Activated CD4-positive, alpha-beta T cell treated with anti-CD3 and anti-CD28 coated beads, Interleukin-2, amount 50 U/mL, for 24 hours (primary cell): ENCODE measurements around the gene MAP3K5.

ENCODE experiments used
- DNase-seq, 2 donors: peaks; one replicate each; pipeline ENCODE4 v3.0.0-alpha.2; 2020; ENCODE audit warnings: low read depth in 1 of 2, low spot score in 1 of 2

MAP3K5 gene

DNA sequence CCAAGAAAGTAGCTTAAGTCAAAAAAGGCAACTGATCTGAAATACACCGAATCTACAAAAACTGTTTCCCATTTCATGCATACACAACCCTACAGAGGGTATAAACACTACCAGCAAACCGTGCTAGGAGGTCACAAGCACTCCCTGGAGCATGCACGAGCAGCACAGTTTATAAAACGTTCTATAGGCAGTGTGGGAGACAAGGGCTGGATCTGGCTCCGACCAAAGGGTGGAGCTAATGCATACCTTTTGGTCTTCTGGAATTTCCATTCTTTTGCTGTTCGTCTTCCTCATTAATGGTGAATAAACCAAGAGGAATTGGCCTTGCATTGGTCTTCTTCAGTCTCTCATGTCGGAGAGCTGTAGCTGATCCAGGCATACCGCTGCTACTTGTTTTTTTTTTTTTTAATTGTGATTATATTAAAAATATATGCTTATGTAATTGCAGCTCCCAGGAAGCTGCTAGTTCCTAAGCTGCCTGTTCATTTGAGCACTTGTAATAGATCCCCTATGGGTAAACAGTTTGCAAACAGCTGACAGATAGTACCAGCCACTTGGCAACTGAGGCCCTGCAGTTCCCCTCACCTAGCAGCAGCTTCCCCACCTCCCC is 266.6 kb downstream of the MAP3K5 start:
- no peak for DNase-seq

DNA sequence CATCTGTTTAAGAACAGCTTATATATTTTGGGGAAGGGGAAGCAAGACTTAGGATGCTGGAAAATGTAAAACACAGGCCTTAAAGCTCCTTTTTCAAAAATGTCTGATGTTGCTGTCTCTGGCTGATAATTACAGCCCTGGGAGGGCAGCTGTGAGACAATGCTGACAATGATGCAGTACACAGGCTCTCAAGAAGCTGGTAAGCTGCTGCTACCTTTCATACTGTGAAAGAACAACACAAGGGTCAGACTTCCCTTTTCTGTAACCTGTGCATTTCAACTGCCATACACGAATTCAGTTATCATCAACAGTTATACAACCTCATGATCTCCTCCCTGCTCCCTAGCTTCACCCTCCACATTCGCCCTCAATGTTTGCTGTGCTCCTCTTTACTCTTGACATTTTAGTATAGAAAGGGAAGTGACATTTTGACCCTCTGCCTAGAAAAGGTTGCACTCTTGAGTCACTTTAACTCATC is 267.3 kb downstream of the MAP3K5 start:
- no peak for DNase-seq

DNA sequence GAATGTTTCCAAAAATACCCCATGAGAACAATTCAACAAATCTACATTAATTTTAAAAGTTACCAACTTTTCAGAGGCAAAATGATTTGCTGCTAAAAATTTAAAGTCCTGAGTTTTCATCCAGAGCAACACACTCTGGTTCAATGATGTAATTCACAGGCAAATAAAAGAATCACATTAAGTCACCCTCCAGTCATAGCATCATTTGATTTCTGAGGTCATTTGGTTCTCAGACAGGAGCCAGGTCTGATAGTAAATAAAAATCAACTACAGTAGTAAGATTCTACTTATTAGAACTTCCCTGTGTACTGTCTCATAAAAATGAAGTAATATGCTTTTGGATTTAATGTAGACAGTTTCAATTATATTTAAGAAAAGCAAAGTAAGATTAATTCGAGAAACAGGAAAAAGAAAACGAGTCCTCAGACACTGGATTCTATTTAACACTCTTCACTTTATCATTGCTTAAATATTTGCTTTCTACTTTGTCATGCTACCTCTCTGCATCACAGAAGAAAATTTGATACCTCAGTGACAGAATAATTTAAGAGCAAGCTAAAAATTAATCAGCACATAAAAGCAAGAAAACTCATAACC is 267.8 kb downstream of the MAP3K5 start:
- DNase-seq: no peak

DNA sequence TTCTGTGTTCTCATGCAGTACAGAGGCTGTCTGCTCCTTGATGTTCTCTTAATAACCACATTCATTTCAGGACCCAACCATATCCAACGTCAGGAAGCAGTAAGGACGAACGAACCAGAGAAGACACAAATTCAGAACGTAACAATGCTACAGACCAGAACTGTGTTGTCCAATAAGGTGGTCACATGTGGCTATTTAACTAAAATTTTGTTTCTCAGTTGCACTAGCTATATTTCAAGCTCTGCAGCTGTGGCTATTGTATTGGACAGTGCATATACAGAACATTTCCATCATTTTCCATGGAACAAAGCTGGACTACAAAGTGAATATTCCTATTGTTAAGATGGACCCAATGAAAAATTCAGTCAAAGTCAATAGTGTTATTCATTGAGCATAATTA is 269.1 kb downstream of the MAP3K5 start:
- DNase-seq: no peak

DNA sequence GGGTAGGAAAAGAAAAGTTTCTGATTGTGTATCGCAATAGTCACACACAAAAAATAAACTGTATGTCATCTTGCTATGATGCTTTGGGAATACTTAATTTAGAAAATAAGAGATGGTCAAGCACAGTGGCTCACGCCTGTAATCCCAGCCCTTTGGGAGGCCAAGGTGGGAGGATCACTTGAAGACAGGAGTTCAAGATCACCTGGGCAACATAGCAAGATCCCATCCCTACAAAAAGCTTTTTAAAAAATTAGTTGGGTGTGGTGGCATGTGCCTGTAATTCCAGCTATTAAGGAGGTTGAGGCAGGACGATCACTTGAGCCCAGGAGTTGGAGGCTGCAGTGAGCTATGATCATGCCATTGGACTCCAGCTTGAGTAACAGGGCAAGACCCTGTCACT is 269.6 kb downstream of the MAP3K5 start:
- DNase-seq: no peak

DNA sequence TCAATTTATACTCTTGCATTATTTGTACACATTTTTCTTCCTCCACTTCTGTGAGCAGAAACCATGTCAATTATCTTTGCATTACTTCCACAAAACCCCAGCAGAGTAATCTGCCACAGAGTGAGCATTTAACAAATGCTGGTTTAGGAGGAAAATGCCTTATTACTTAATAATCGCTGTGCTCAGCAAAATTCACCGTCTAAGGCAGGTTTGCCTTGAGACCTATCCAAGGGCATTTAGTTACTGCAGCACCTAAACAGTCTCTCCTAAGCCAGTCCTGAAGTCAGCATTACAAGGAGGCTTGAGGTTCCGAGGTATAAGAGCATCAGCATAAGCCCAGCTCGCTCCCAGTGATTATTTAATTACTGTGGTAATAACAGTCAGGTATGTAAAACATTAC is 270.4 kb downstream of the MAP3K5 start:
- no peak for DNase-seq

DNA sequence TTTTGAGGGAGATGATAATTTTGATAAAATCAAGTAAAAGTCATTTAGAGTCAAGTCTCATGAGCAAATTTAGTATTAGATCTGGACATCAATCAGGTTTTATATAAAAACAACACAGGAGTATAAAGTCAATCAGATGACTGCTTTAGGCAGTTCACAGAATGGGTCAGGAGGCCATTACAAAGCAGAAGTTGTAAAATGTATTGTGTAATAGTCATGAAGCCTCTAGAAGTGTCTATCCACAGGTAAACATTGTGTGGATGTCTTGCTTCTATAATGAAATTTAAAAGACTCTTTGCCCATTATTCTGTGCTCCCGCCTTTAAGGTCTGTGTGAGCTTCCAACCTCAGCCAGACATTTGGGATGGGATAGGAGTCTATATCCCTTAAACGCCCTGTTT is 270.9 kb downstream of the MAP3K5 start:
- DNase-seq: no peak

DNA sequence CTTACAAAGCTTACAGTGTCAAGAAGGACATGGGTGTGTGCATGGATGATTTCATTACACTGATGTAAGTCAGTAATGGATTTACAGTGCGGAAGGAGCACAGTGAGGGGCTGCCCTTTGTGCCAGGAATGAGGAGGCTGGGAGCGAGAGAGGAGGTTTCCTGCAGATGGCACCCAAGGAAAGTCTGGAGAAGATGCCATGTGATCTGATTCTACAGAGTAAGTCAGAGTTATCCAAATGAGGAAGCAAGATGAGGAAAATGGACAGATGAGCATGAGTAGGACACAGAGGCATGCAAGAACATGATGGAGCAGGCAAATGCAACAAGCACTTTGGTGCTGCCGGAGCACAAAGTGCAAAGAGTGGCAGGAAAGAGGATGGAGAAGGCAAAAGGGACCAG is 271.8 kb downstream of the MAP3K5 start:
- DNase-seq: no peak

DNA sequence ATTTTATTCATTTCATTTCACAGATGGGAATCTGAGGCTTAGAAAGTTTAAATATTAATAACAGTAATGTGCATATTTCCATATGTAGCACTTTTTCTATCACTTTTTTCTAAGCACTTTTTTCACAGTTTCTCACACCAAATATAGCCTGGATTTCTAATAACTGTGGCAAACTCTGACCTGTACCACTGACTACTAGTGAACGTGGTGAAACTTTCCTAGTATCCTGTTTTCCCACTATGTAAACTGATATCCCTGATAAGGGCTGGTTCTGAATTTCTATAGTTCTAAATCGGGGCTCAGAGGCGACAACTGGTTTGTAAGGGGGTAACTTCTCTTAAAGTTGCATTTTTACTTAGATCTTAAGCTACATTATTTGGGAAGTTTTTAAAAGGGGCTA is 274.7 kb downstream of the MAP3K5 start:
- DNase-seq: no peak

DNA sequence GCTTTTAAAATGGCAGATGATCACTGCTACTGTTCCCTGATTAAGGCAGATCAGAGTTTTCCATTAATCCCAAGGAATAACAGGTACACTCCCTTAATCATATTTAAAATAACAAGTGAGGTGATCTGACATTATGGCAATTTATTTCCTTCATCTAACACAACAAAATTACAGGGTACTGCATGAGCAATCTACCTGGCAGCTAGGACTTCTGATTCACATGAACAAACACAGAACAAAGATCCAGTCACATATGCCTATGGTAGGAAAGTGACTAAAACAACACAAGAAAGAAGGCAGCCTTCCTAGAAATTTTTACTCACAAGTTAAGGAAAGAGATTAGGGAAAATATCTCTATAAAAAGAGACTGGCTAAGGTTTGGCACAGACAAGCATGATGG is 275.3 kb downstream of the MAP3K5 start:
- no peak for DNase-seq

DNA sequence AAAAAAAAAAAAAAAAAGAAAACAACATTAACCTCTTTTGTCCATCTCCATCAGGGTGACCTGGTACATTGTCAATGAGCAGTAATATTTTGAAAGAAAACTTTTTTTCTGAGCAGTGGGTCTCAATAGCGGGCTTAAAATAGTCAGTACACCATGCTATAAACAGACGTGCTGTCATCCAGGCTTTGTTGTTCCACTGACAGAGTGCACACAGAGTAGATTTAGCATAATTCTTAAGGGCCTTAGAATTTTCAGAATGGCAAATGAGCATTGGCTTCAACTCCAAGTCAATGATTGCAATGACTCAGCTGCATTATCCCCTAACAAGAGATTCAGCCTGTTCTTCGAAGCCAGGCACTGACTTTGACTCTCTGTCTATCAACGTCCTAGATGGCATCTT is 277.7 kb downstream of the MAP3K5 start:
- no peak for DNase-seq

DNA sequence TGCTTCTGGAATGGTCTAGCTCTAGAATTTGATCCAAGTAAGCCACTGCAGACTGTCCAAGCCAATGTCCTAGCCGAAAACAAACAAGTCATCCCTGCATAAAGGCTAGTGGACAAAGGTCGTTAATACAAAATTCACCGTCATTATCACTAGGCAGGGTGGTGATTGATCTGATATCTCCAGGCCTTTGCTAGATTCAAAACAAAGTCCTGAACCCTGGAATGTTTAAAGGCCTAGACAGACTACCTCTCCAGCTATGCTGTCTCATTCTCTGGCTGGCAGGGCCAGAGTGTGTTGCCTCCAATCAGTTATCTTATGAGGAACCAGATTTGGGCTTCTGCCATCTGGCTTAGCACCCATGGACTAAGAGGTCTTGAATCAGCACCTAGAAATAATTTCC is 280.4 kb downstream of the MAP3K5 start:
- no peak for DNase-seq

DNA sequence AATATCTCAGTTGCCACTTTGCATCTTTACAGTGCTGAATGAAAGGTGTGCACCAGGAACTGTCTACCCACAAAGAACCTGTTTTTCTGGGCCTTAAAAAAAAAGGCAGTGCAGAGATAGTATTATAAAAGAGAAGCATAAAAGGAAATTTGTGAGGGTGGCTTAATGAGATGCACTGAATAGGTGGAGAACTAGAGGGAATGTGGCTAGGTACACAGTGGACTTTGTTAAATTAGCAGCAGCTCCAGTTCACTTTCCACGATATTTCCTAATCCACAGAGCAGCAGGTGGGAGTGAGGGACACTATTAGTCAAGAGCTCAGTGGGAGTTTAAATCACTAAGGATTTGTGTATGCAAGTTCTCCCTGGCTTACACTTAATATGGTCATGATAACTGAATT is 280.9 kb downstream of the MAP3K5 start:
- DNase-seq: no peak

DNA sequence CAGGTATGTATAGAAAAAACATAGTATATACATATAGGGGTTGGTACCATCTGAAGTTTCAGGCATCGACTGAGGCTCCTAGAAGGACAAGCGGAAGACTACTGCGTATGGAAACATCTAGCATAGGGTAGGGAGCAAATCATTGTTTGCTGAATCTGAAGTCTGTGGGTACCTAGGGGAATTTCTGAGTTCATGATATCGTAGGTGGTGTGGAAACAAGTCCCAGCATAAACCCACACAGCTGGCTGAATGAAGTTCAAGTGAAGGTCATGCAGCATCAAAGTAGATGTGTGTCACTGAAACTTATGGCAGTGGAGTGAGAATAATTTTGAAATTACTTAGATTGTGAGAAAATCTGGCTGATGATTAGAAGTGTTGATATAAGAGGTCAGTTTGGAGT is 281.5 kb downstream of the MAP3K5 start:
- peak in 1 of 2 donors; percentile 48 for DNase-seq

DNA sequence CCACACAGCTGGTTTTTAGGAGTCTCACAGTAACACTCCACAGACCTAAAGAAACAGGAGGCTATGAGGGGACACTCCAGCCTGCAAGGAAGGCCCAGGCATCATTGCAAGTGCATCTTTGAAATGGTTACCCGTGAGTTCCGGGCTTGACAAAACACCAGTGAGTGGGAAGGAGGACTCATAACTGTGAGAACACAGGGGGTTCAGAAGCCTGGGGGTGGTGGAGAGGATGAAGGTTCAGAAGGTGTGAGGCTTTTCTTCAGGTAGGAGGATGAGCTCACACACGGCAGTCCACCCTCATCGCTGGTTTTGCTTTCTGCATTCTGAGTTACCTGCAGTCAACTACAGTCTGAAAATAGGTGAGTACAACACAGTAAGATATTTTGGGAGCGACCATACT is 282.0 kb downstream of the MAP3K5 start:
- peak in 1 of 2 donors; percentile 33 for DNase-seq

DNA sequence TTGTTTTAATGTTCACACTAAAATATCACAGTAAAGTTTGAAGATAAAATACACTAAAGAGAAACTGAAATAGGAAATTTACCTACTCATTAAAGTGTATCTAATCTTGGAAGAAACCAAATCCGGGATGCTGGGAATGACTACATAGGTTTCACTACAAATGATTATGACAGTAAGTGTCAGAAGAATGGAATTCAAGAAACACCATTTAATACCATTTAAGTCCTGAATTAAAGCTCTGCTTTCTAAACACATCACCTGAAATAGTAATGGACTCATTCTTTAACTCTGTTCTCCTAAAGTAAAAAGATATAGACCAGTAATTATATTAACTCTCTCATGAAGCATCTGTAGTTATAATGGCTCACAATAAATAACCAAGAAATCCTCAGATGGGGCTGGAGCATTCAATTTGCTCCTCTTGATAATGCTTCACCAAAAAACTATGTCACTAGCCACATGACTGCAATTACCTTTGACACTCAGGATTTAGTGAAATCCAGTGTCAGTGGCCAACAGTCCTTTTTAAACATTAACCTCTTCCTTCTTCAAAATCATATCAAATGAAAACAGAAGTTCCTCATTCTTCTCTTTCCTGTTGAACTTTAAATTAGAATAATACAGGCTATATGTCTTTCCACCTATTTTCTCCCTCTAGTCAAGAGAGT is 283.4 kb downstream of the MAP3K5 start:
- no peak for DNase-seq
